Measurements from ENCODE around the gene LRP4. TPM values are rescaled to one million over a fixed set of nuclear protein-coding genes. Genes with fewer than 3 reads are reported as not detected.

The LRP4 gene
- total and polyA plus RNA-seq, 2 of the 8 experiments (the other 6 are each of a cell fraction or from before 2014, with no cell fraction given) = 5.4 to 22.1 TPM

- TF ChIP-seq ATF3 (IDR thresholded peaks at IDR 0.05; ENCODE audit: insufficient read depth, low read depth, low read length) (no peak), BCL11A (IDR thresholded peaks at IDR 0.05; ENCODE audit: low read depth in 2 of 2, low read length in 2 of 2) (no peak), EGR1 (IDR thresholded peaks at IDR 0.05; ENCODE audit: borderline replicate concordance, low read depth, low read length) (no peak), SUZ12 (IDR thresholded peaks at IDR 0.05; ENCODE audit: low read length) (peak; percentile 60; the same call in 1 of the 2 replicates), TCF12 (IDR thresholded peaks at IDR 0.05; ENCODE audit: low read depth, low read length) (no peak), E2F6 (IDR thresholded peaks at IDR 0.05) (no peak), RFX5 (IDR thresholded peaks at IDR 0.05; ENCODE audit: borderline replicate concordance, low read depth, low read length) (no peak), JUND (IDR thresholded peaks at IDR 0.05; ENCODE audit: low read length) (no peak), EZH2 (IDR thresholded peaks at IDR 0.05; ENCODE audit: low read depth, low read length, severe bottlenecking) (peak; percentile 42), EP300 (IDR thresholded peaks at IDR 0.05; ENCODE audit: borderline replicate concordance in 1 of 2, low read depth in 2 of 2, low read length in 2 of 2) (no peak), TAF7 (optimal IDR thresholded peaks at IDR 0.05; ENCODE audit: borderline replicate concordance, low read depth, low read length) (no peak), HDAC6 (IDR thresholded peaks at IDR 0.05; ENCODE audit: low read depth, low read length) (no peak), RNF2 (IDR thresholded peaks at IDR 0.05; ENCODE audit: borderline replicate concordance, low read depth, low read length, missing control alignments, poor library complexity, severe bottlenecking) (no peak), POLR2A (IDR thresholded peaks at IDR 0.05; ENCODE audit: control extremely low read depth in 1 of 2, low read depth in 2 of 2, low read length in 2 of 2) (no peak), PHF8 (conservative IDR thresholded peaks at IDR 0.05; ENCODE audit: low read depth, low read length) (no peak)
These were observed 1.1 kb downstream of the LRP4 start (continued) for GRCh38 chr11:46917109-46917761.
